ENCODE measurements around the gene GPX4. TPM values are rescaled to one million over a fixed set of nuclear protein-coding genes. Genes with fewer than 3 reads are reported as not detected.

GPX4 gene
- total RNA-seq, 6 donors from 2014 or later = 370 to 717 (median 484) TPM

DNA sequence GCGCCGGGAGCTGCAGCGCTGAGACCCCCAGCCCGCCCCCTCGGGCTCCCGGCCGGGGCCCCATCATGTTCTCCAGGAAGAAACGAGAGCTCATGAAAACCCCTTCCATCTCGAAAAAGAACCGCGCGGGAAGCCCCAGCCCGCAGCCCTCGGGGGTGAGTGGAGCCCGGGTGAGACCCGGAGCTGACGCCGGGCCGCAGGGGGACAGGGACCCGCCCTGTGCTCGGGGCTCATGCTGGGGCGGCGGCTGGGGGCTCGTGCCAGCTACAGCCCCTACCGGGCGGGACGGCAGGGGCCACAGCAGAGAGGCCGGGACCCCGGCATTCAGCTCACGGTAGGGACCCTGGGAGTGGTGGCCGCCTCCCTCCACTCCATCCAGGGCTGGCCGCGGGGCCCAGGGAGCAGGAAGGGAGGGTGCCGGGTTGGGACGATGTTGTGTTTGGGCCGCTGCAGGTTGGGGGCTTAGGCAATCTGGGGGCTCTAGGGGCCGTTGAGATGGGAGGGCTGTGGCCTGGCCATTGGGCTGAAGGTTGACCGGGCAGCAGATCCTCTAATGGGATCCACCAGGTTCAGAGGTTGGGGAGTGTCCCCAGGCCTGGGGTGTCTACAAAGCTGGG, 36.3 kb upstream of the GPX4 start:
- 1 to 17% methylated on average over 2 to 31 of the region's 38 CpGs for WGBS, 2 donors
- no peaks in the 10 kb centered on the region for H3K9me3 ChIP-seq
- H3K36me3 ChIP-seq = peaks cover 0 to 10% (median 3%) of the 10 kb centered on the region in 4 donors
- peaks cover 0 to 9% (median 0%) of the 10 kb centered on the region in 4 donors for H3K27me3 ChIP-seq
- ATAC-seq (ENCODE audit: low FRiP score in 2 of 2) = no peak
- peaks cover 64 to 93% (median 72%) of the 10 kb centered on the region in 4 donors for H3K4me1 ChIP-seq
- TF ChIP-seq POLR2AphosphoS5 (IDR thresholded peaks at IDR 0.05) = no peak
- TF ChIP-seq EP300 (IDR thresholded peaks at IDR 0.05) = no peak
- no peak for TF ChIP-seq POLR2A (IDR thresholded peaks at IDR 0.05)
- TF ChIP-seq, protein P1, sequence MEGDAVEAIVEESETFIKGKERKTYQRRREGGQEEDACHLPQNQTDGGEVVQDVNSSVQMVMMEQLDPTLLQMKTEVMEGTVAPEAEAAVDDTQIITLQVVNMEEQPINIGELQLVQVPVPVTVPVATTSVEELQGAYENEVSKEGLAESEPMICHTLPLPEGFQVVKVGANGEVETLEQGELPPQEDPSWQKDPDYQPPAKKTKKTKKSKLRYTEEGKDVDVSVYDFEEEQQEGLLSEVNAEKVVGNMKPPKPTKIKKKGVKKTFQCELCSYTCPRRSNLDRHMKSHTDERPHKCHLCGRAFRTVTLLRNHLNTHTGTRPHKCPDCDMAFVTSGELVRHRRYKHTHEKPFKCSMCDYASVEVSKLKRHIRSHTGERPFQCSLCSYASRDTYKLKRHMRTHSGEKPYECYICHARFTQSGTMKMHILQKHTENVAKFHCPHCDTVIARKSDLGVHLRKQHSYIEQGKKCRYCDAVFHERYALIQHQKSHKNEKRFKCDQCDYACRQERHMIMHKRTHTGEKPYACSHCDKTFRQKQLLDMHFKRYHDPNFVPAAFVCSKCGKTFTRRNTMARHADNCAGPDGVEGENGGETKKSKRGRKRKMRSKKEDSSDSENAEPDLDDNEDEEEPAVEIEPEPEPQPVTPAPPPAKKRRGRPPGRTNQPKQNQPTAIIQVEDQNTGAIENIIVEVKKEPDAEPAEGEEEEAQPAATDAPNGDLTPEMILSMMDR (IDR thresholded peaks at IDR 0.05) = no peak
- H3K4me3 ChIP-seq = peak overlapping the region; percentile 48 to 75 (median 62)
- H3K27ac ChIP-seq = peak overlapping the region; percentile 80 to 96 (median 90)
- DNase-seq = peak in 1 of 2 donors; percentile 87

DNA sequence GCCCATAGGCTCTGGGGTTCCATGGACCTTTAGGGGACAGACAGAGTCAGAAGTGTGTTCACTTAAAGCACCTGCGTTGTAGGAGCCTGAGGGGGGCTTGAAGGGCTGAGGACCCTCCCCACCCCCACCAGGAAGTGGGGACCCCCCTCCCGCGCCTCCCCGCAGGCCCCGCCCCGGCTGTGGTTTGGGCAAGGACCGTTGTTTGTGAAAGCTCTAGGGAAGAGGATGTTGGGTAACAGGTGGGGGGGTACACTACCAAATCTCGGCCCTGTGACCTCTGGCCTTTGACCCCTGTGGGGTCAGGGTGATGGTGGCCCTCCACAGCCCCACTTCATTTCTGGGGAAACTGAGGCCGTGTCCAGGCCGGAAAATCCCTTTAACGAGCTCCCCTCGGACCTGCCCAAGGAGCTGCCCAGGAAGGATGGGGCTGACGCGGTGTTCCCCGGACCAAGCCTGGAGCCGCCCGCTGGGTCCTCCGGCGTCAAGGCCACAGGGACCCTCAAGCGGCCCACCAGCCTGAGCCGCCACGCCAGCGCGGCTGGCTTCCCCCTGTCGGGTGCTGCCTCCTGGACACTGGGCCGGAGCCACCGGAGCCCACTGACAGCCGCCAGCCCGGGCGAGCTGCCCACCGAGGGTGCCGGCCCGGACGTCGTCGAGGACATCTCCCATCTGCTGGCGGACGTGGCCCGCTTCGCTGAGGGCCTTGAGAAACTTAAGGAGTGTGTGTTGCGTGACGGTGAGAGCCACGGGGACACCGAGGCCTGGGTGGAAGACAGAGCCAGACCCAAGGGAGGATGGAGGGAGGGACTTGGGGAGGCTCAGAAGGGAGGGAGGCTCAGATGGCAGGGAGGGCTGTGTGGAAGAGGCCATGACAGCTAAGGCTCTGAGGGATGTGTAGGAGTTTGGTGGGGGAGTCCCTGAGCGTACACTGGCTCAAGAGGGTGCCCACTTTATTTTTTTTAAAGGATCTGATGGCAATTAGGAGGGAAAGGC, 35.5 kb upstream of the GPX4 start:
- WGBS, 2 donors = 35 to 49% methylated on average over 25 to 41 of the region's 45 CpGs
- Histone ChIP-seq H3K4me3 (peak overlapping the region; percentile 48 to 75 (median 62)), H3K36me3 (peaks cover 0 to 16% (median 7%) of the 10 kb centered on the region in 4 donors), H3K27me3 (peaks cover 0 to 9% (median 0%) of the 10 kb centered on the region in 4 donors), H3K27ac (peak overlapping the region; percentile 80 to 96 (median 90)), H3K9me3 (no peaks in the 10 kb centered on the region), H3K4me1 (peaks cover 64 to 100% (median 72%) of the 10 kb centered on the region in 4 donors)
- DNase-seq (peak; percentile 64 to 91), ATAC-seq (ENCODE audit: low FRiP score in 2 of 2) (peak in 1 of 2 donors; percentile 42)
- TF ChIP-seq, protein P1 (IDR thresholded peaks at IDR 0.05) = no peak
- TF ChIP-seq POLR2AphosphoS5 (IDR thresholded peaks at IDR 0.05) = peak in 1 of 2 donors; percentile 31

DNA sequence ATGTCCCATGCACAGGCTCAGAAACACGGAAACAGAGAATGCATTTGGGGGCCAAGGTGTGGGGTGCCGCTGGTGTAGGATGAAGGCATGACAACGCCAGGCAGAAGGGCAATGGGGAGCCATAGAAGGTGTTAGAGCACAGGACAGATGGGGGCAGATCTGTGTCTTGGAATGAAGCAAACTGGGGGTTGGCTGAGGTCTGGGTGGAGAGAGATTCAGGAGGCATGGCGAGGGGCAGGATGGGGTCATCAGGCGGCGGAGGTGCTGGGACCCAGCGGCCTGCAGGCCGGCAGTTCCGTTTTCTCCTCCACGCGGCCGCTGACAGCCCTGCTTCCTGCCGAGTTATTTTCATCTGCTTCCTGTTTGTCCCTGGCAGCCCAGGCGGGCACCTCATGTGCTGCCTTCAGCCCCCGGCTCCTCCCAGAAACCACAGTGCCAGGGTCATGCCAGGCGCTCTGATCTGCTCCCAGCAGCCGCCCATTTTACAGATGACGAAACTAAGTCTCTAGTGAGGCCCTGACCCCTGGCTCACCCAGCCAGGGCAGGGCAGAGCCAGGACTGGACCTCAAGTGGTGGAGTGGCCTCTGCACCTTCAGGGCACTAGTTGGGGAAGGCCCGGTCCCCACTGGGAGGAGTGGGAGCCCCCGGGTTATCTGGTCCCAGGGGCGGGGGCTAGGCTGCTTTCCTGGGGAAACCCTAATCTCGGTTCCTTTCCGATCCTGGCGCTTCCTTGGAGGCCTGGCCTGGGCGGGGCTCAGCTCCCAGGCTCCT, 34.6 kb upstream of the GPX4 start:
- peaks cover 0 to 25% (median 14%) of the 10 kb centered on the region in 4 donors for H3K36me3 ChIP-seq
- peak overlapping the region; percentile 80 to 96 (median 90) for H3K27ac ChIP-seq
- 43 to 44% methylated on average over 20 to 25 of the region's 25 CpGs for WGBS, 2 donors
- TF ChIP-seq EP300 (IDR thresholded peaks at IDR 0.05) (peak in 2 of 4 donors; percentile 27 to 50), POLR2A (IDR thresholded peaks at IDR 0.05) (peak in 1 of 4 donors; percentile 10), POLR2AphosphoS5 (IDR thresholded peaks at IDR 0.05) (peak; percentile 69 to 77)
- TF ChIP-seq, protein P1 (IDR thresholded peaks at IDR 0.05) = peak in 2 of 6 experiments; percentile 29 to 48
- H3K9me3 ChIP-seq = no peaks in the 10 kb centered on the region
- ATAC-seq (ENCODE audit: low FRiP score in 2 of 2) (peak; percentile 42 to 70), DNase-seq (peak; percentile 79 to 91)
- H3K4me1 ChIP-seq = peaks cover 69 to 100% (median 73%) of the 10 kb centered on the region in 4 donors
- peak overlapping the region; percentile 48 to 75 (median 62) for H3K4me3 ChIP-seq
- H3K27me3 ChIP-seq = peaks cover 0 to 9% (median 0%) of the 10 kb centered on the region in 4 donors

DNA sequence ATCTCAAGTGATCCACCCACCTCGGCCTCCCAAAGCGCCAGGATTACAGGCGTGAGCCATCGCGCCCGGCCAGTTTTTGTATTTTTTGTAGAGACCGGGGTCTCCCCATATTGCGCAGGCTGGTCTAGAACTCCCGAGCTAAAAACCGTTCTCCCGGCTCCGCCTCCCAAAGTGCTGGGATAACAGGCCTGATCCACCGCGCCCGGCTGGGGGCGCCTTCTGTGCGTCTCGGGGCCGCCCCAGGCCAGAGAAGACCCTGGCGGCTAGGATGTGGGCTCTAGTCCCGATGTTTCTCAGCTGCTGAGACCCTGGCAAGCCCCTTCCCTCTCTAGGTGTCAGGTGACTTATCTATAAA, 33.2 kb upstream of the GPX4 start:
- Histone ChIP-seq H3K27me3 (peaks cover 0 to 9% (median 0%) of the 10 kb centered on the region in 4 donors), H3K27ac (peak overlapping the region in 2 of 4 donors; percentile 21 to 91), H3K36me3 (peaks cover 0 to 25% (median 14%) of the 10 kb centered on the region in 4 donors), H3K4me3 (no peak overlapping the region), H3K9me3 (no peaks in the 10 kb centered on the region), H3K4me1 (peaks cover 69 to 99% (median 73%) of the 10 kb centered on the region in 4 donors)
- peak in 1 of 2 donors; percentile 69 for DNase-seq
- ATAC-seq (ENCODE audit: low FRiP score in 2 of 2) = no peak
- WGBS, 2 donors = 64 to 86% methylated on average over 19 of the region's 21 CpGs
- TF ChIP-seq EP300 (IDR thresholded peaks at IDR 0.05) = no peak
- TF ChIP-seq POLR2A (IDR thresholded peaks at IDR 0.05) = no peak
- TF ChIP-seq POLR2AphosphoS5 (IDR thresholded peaks at IDR 0.05) = no peak
- TF ChIP-seq, protein P1 (IDR thresholded peaks at IDR 0.05) = no peak
